DND-41 (cell line): ENCODE data around the gene AACS.

Source experiments
- ATAC-seq: fragments of 200-7000 bp; cut with Tn5 transposase; 3 replicates; pipeline ENCODE4 v1.9.1; 2021; ENCODE audit warnings: low read depth; ENCODE audit not compliant: insufficient read depth
- DNase-seq: peaks from one replicate; pipeline ENCODE4 v3.0.0-alpha.2; 2020
- H2AFZ ChIP-seq: 2 replicates; pipeline ENCODE4 v1.6.0; 2012; ENCODE audit warnings: low read depth, low read length
- H3K27ac ChIP-seq: 2 replicates; pipeline ENCODE4 v1.5.1; 2012; ENCODE audit warnings: low read length, inconsistent platforms
- H3K27me3 ChIP-seq: fragments of 200-600 bp; sonication (generic); 2 replicates; pipeline ENCODE4 v1.6.0; 2012; ENCODE audit warnings: low read length, mild to moderate bottlenecking, inconsistent platforms; ENCODE audit not compliant: insufficient read depth, poor library complexity
- H3K36me3 ChIP-seq: 2 replicates; pipeline ENCODE4 v1.5.1; 2012; ENCODE audit warnings: low read length, inconsistent platforms; ENCODE audit not compliant: insufficient read depth
- H3K4me1 ChIP-seq: 2 replicates; pipeline ENCODE4 v1.5.1; 2012; ENCODE audit warnings: mild to moderate bottlenecking, low read length; ENCODE audit not compliant: insufficient read depth
- H3K4me2 ChIP-seq: 2 replicates; pipeline ENCODE4 v1.6.0; 2012; ENCODE audit warnings: mild to moderate bottlenecking, moderate library complexity, low read length, inconsistent platforms; ENCODE audit not compliant: insufficient read depth
- H3K4me3 ChIP-seq, 2 experiments: fragments of 200-600 bp in 1 of 2; shearing (Covaris generic) in 1 of 2; 2 replicates each; pipeline ENCODE4 v1.5.1; 2012 to 2016; ENCODE audit warnings: inconsistent platforms in 2 of 2, low read length in 2 of 2, mild to moderate bottlenecking in 2 of 2, low read depth in 1 of 2, moderate library complexity in 1 of 2
- H3K79me2 ChIP-seq: 2 replicates; pipeline ENCODE4 v1.6.0; 2012; ENCODE audit warnings: low read length, inconsistent platforms; ENCODE audit not compliant: insufficient read depth
- H3K9ac ChIP-seq: 2 replicates; pipeline ENCODE4 v1.6.0; 2012; ENCODE audit warnings: low read depth, mild to moderate bottlenecking, inconsistent platforms, low read length, moderate library complexity
- H3K9me3 ChIP-seq: 2 replicates; pipeline ENCODE4 v1.5.1; 2012; ENCODE audit warnings: low read length, moderate library complexity, mild to moderate bottlenecking, inconsistent platforms; ENCODE audit not compliant: insufficient read depth, severe bottlenecking
- H4K20me1 ChIP-seq: 2 replicates; pipeline ENCODE4 v1.6.0; 2012; ENCODE audit warnings: low read length; ENCODE audit not compliant: insufficient read depth
- CTCF ChIP-seq: IDR thresholded peaks from 2 replicates; pipeline ENCODE4 v1.5.1; 2012; ENCODE audit warnings: borderline replicate concordance, low read length, moderate library complexity, mild to moderate bottlenecking; ENCODE audit not compliant: poor library complexity, severe bottlenecking; ENCODE audit errors: extremely low read depth
- EZH2 ChIP-seq: IDR thresholded peaks from 3 replicates; pipeline ENCODE4 v1.6.1; 2012; ENCODE audit warnings: borderline replicate concordance, low read depth, mild to moderate bottlenecking, moderate library complexity, low read length, inconsistent platforms; ENCODE audit not compliant: severe bottlenecking

The AACS gene

GRCh38 chr12:125132698-125133400, 67.6 kb downstream of the AACS start:
- ATAC-seq (peak; percentile 27; the same call in 1 of the 3 replicates), DNase-seq (no peak)
- Histone ChIP-seq H3K4me1 (no peaks in the 10 kb centered on the region), H3K36me3 (no peaks in the 10 kb centered on the region), H3K27ac (no peak overlapping the region), H3K79me2 (no peaks in the 10 kb centered on the region), H3K9me3 (no peaks in the 10 kb centered on the region), H3K9ac (no peak overlapping the region), H3K4me3 (no peak overlapping the region), H4K20me1 (no peaks in the 10 kb centered on the region), H2AFZ (no peak overlapping the region), H3K27me3 (no peaks in the 10 kb centered on the region), H3K4me2 (no peak overlapping the region)
- TF ChIP-seq CTCF (no peak), EZH2 (no peak)

- Histone ChIP-seq H2AFZ (no peak overlapping the region), H3K36me3 (no peaks in the 10 kb centered on the region), H3K9me3 (no peaks in the 10 kb centered on the region), H3K79me2 (no peaks in the 10 kb centered on the region), H3K27me3 (no peaks in the 10 kb centered on the region), H3K27ac (no peak overlapping the region), H3K4me2 (no peak overlapping the region), H3K9ac (no peak overlapping the region), H4K20me1 (no peaks in the 10 kb centered on the region), H3K4me1 (no peaks in the 10 kb centered on the region), H3K4me3 (no peak overlapping the region)
- ATAC-seq, result no peak
- TF ChIP-seq CTCF (no peak), EZH2 (no peak)
- DNase-seq, result no peak
These were observed 68.4 kb downstream of the AACS start for GRCh38 chr12:125133616-125134015.

- no peaks in the 10 kb centered on the region for H3K4me1 ChIP-seq
- H3K9ac ChIP-seq, result no peak overlapping the region
- 0 out of 2 replicates have a peak, but pooled peaks cover 4% of the 10 kb centered on the region for H4K20me1 ChIP-seq
- no peaks in the 10 kb centered on the region for H3K27me3 ChIP-seq
- no peak overlapping the region for H3K4me2 ChIP-seq
- no peaks in the 10 kb centered on the region for H3K36me3 ChIP-seq
- no peak overlapping the region for H3K27ac ChIP-seq
- H3K4me3 ChIP-seq, result no peak overlapping the region
- DNase-seq, result no peak
- H3K79me2 ChIP-seq, result no peaks in the 10 kb centered on the region
- H2AFZ ChIP-seq, result no peak overlapping the region
- ATAC-seq, result no peak
- no peaks in the 10 kb centered on the region for H3K9me3 ChIP-seq
- TF ChIP-seq CTCF, result no peak
- no peak for TF ChIP-seq EZH2
These were observed 69.3 kb downstream of the AACS start for GRCh38 chr12:125134576-125134975.

DNA sequence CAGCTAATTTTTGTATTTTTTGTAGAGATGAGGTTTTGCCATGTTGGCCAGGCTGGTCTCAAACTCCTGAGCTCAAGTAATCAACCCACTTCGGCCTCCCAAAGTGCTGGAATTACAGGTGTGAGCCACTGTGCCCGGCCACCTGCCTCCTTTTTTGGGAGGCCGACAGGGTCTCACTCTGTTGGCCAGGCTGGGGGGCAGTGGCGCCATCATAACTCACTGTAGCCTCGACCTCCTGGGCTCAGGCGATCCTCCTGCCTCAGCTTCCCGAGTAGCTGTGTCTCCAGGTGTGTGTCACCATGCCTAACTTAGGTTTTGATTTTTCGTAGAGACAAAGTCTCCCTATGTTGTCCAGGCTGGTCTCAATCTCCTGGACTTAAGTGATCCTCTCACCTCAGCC, 70.7 kb downstream of the AACS start:
- ATAC-seq (no peak), DNase-seq (no peak)
- Histone ChIP-seq H3K9me3 (no peaks in the 10 kb centered on the region), H3K27ac (no peak overlapping the region), H3K79me2 (no peaks in the 10 kb centered on the region), H3K27me3 (no peaks in the 10 kb centered on the region), H3K4me1 (no peaks in the 10 kb centered on the region), H2AFZ (no peak overlapping the region), H3K4me2 (no peak overlapping the region), H3K36me3 (no peaks in the 10 kb centered on the region), H3K9ac (no peak overlapping the region), H4K20me1 (0 out of 2 replicates have a peak, but pooled peaks cover 8% of the 10 kb centered on the region), H3K4me3 (no peak overlapping the region)
- TF ChIP-seq EZH2, result no peak
- no peak for TF ChIP-seq CTCF
